Calu3 (cell line): ENCODE measurements around the gene MDM1. TPM values are rescaled to one million over a fixed set of nuclear protein-coding genes. Genes with fewer than 3 reads are reported as not detected.

Source experiments
- BruUV-seq: library from RNA; stranded (reverse); fragments of 400-500 nt; replicated peaks from 2 replicates; lab custom pipeline; 2021; lab: Mats Ljungman, UMichigan
- CTCF ChIA-PET: fragments of 300-600 bp; sonication (Branson Sonifier 250); formaldehyde crosslinking; loops from one replicate; lab custom pipeline; 2022; ENCODE audit warnings: antibody characterized with exemption; lab: Charles Lee
- DNase-seq: peaks from one replicate; pipeline ENCODE4 v3.0.0; 2022
- H3K27ac Mint-ChIP-seq: one replicate; pipeline ENCODE4 v1.8.0; 2022; ENCODE audit warnings: mixed read lengths; ENCODE audit not compliant: unreplicated experiment
- H3K27me3 Mint-ChIP-seq: one replicate; pipeline ENCODE4 v1.8.0; 2022; ENCODE audit warnings: mixed read lengths; ENCODE audit not compliant: unreplicated experiment
- H3K36me3 Mint-ChIP-seq: one replicate; pipeline ENCODE4 v1.8.0; 2022; ENCODE audit warnings: mild to moderate bottlenecking, moderate library complexity, mixed read lengths; ENCODE audit not compliant: insufficient read depth, unreplicated experiment
- H3K4me1 Mint-ChIP-seq: one replicate; pipeline ENCODE4 v1.8.0; 2022; ENCODE audit warnings: mild to moderate bottlenecking, low read depth, mixed read lengths; ENCODE audit not compliant: unreplicated experiment
- H3K4me3 Mint-ChIP-seq: one replicate; pipeline ENCODE4 v1.8.0; 2022; ENCODE audit warnings: mild to moderate bottlenecking, low read depth, moderate library complexity, mixed read lengths; ENCODE audit not compliant: unreplicated experiment
- H3K9me3 Mint-ChIP-seq: one replicate; pipeline ENCODE4 v1.8.0; 2022; ENCODE audit warnings: low read depth, mixed read lengths; ENCODE audit not compliant: unreplicated experiment
- intact Hi-C: fragments of 100-400 bp; cut with micrococcal nuclease; formaldehyde crosslinking; loops from one replicate; pipeline ENCODE4 v1.10.0; 2022; ENCODE audit not compliant: unreplicated experiment
- total RNA-seq: library from RNA; stranded (reverse); gene quantifications from 2 replicates; pipeline ENCODE4 v1.2.3, GENCODE V29; 2022
- TF ChIP-seq, protein P1 (sequence below): fragments of 200-600 bp; IDR thresholded peaks from one replicate; pipeline ENCODE4 v1.8.0; 2022; ENCODE audit warnings: antibody characterized with exemption; ENCODE audit not compliant: unreplicated experiment

Gene MDM1
- total RNA-seq, 1 experiment from 2014 or later = 22.7 TPM

DNA sequence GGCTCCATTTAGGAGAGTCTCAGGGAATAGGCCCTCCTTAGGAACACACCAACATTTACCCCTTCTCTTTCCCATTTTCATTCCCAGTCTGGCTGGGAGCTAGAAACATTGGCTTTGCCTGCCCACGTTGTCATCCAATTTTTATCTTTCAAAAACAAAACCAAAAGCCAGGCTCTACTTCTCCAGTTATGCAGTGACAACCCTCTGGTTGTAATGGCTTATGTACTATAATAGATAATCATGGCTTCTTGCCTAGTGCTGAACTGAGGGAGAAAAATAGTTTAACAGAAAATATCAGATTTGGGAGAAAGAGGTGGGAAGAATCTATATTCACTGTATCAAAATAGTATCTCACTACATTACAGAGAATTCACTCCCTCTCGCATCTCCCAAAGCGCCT, 46.6 kb downstream of the MDM1 start:
- H3K4me3 Mint-ChIP-seq = no peak overlapping the region
- no peaks in the 10 kb centered on the region for H3K36me3 Mint-ChIP-seq
- TF ChIP-seq, protein P1, sequence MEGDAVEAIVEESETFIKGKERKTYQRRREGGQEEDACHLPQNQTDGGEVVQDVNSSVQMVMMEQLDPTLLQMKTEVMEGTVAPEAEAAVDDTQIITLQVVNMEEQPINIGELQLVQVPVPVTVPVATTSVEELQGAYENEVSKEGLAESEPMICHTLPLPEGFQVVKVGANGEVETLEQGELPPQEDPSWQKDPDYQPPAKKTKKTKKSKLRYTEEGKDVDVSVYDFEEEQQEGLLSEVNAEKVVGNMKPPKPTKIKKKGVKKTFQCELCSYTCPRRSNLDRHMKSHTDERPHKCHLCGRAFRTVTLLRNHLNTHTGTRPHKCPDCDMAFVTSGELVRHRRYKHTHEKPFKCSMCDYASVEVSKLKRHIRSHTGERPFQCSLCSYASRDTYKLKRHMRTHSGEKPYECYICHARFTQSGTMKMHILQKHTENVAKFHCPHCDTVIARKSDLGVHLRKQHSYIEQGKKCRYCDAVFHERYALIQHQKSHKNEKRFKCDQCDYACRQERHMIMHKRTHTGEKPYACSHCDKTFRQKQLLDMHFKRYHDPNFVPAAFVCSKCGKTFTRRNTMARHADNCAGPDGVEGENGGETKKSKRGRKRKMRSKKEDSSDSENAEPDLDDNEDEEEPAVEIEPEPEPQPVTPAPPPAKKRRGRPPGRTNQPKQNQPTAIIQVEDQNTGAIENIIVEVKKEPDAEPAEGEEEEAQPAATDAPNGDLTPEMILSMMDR = no peak
- no peaks in the 10 kb centered on the region for H3K9me3 Mint-ChIP-seq
- H3K4me1 Mint-ChIP-seq = no peaks in the 10 kb centered on the region
- CTCF ChIA-PET = no interaction called here
- H3K27me3 Mint-ChIP-seq = no peaks in the 10 kb centered on the region
- intact Hi-C loops = no loop called here
- DNase-seq = no peak
- no peak overlapping the region for H3K27ac Mint-ChIP-seq
- BruUV-seq = no TSS peak

DNA sequence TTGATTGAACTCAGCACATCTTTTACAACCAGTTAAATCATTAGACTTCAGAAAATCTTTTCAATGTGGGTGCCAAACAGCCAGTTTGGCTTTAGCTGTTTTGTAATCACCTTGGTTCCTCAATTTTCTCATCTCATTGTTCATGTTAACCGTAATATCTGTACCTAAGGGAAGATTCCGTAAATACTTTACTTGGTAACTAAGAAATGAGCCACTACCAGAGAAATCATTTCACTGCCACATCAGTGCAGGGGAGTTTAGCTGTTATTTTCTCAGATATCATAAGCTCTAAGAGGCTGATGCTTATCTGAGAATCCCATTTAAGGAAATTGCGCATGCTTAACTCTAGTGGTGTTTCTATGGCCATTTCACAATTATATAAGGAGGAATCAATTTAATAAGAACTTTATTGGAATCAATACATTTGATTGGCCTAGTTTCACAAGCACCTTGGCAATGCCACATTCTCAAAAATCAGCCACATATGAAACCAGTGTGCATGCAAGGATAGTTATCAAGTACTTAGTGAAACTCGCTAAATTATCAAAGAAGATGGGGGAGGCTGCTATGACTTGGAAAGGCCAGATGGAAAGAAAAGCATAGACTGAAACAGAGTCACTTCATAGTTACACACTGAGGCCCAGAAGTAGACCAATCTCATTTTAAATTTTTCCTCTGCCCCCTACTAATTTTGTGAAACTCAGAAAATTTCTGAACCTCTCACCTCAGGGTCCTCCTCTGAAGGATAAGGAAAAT, 50.7 kb downstream of the MDM1 start:
- intact Hi-C loops = no loop called here
- CTCF ChIA-PET = no interaction called here
- H3K4me1 Mint-ChIP-seq = peaks cover 14% of the 10 kb centered on the region
- no peak overlapping the region for H3K4me3 Mint-ChIP-seq
- DNase-seq = no peak
- H3K27ac Mint-ChIP-seq = no peak overlapping the region
- no peaks in the 10 kb centered on the region for H3K27me3 Mint-ChIP-seq
- H3K9me3 Mint-ChIP-seq = no peaks in the 10 kb centered on the region
- no TSS peak for BruUV-seq
- TF ChIP-seq, protein P1 = no peak
- H3K36me3 Mint-ChIP-seq = no peaks in the 10 kb centered on the region

DNA sequence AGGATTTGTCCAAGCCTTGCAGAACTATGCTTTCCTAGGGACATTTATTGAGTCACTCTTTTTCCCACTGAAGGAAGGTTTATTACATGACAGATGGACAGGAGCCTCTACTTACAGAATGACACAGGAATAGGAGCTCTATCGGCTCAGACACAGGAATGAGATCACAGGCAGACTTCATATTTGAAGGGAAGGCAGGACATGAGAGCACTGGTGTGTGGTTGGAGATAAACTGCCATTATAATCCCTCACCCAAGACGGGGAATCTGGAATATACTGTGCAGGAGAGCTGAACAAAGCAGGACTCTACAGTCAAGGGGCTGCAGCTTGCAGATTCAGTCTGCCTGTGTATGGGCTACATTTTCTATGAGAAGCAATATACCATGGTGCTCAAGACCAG, 51.9 kb downstream of the MDM1 start:
- TF ChIP-seq, protein P1 = no peak
- Mint-ChIP-seq H3K27ac (no peak overlapping the region), H3K27me3 (no peaks in the 10 kb centered on the region), H3K4me1 (peaks cover 14% of the 10 kb centered on the region), H3K36me3 (no peaks in the 10 kb centered on the region), H3K9me3 (no peaks in the 10 kb centered on the region), H3K4me3 (no peak overlapping the region)
- intact Hi-C loops = no loop called here
- no peak for DNase-seq
- no TSS peak for BruUV-seq
- CTCF ChIA-PET = no interaction called here

DNA sequence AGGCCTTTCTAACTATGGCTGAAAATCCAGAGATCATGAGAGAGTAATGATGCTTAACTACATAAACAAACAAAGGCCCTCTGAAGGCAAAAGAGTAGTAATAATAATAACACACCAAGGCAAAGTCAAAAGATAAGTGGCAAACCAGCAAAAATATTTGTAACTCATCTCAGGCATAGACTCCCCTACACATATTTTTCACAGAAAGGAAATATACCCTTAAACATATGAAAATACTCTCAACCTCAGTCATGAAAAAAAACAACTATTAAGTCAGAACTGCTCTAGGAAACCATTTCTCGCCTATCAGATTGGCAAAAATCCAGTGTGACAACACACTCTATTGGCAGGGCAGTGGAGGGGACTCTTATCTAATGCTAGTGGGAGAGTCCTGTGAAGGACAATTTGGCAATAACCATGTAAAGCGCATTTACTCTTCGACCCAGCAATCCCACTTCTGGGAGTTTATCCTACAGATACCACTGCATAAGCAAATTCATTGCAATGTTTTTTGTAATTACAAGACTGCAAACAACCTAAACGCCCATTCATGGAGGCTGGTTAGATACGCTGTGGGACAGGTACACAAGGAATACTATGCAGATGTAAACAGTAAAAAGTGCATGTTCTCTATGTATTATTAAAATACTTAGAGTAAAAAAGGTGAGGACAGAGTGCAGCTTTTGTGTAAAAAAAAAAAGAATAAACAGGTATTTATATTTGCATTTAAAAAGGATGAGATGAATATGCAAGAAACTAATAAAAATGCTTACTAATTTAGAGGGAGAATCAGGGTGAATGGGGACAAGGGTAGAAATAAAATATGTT, 52.7 kb downstream of the MDM1 start:
- Mint-ChIP-seq H3K4me1 (peaks cover 14% of the 10 kb centered on the region), H3K9me3 (no peaks in the 10 kb centered on the region), H3K36me3 (no peaks in the 10 kb centered on the region), H3K27me3 (no peaks in the 10 kb centered on the region), H3K4me3 (no peak overlapping the region), H3K27ac (no peak overlapping the region)
- intact Hi-C loops = no loop called here
- TF ChIP-seq, protein P1 = no peak
- CTCF ChIA-PET = no interaction called here
- BruUV-seq = no TSS peak
- no peak for DNase-seq
